ENCODE results near the gene CIAPIN1.
"Not testable (repeated sequence)": the region's sequence is repeated elsewhere in the genome, so short reads cannot be mapped to it uniquely, and the experiment has no call there.

Gene CIAPIN1

DNA sequence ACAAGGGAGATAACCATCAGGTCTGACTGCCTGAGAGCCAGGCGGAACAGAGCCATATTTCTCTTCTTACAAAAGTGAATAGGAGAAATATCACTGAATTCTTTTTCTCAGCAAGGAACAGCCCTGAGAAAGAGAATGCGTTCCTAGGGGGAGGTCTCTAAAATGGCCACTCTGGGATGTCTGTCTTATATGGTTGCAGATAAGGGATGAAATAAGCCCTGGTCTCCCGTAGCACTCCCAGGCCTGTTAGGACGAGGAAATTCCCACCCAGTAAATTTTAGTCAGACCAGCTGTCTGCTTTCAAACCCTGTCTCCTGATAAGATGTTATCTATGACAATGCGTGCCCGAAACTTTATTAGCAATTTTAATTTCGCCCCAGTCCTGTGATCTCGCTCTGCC is 7.2 kb downstream of the CIAPIN1 start:
- DNase-seq = not testable (repeated sequence)

DNA sequence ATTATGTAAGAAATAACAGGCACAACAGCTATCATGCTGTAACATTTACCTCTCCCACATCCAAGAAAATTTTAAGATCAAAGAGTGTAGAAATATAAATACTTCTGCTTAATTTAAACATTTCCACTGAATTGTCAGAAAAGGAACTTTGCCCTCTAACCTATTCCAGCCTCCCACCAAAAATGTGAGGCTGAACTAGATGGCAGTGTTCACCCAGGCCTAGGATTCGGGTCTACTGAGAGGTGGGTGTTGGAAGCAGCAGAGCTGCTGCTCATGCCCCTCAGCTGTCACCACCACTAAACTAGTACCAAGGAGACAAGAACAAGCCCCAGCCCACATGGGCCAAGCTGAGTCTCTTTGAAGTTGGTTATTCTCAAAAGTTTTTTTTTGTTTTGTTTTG is 11.3 kb downstream of the CIAPIN1 start:
- no peak for DNase-seq

DNA sequence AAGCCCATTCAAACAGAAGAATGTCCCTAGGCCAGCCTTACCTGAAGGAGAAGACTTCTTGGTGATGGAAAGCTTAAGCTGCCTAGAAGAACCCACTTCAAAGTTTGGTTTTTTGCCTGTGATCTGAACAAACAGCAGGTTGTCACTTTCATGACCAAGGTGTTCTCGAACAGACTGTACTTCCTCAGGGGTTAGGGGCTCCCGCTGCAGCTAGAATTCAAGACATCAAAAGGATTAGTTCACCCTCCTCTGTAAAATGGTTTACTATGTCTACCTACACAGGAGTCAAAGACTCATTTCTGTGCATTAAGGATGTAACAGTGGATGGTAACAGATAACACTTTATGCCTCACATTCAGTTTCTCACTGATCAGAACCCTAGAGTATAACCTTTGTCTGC is 13.2 kb downstream of the CIAPIN1 start:
- DNase-seq = no peak

DNA sequence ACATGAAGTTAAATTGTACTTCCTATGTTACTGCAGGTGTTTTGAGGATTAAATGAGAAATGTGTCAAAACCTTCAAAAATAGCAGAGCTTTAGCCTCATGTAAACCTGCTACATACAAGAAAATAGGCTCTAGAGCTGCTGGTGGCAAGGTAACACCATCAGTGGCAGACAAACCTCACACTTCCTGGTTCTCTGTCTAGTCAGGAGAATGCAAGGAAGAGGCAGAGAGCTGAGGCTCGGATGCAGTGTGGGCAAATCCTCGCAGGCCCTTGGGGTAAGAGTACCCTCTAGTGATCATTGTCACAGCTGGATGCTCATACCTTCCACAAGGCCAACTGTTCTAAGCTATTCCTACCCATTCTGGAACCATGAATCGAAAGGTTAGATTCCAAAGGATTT is 14.2 kb downstream of the CIAPIN1 start:
- no peak for DNase-seq

DNA sequence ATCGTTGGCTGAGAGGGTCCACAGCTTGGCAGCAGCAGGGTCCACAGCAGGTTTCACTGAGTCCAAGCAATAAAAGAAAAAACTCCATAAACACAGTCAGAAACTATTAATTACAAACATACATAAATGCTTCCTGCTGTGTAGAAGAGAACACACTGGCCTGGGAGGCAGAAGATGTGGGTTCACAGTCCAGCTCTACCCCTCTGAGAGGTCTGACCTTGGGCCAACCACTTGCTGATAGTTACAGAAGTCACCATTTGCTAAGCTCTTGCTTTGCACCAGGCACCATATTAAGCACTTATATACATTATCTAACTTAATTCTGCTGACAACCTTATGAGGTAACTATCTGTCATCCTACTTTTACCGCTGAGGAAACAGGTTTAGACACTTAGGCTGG is 14.7 kb downstream of the CIAPIN1 start:
- no peak for DNase-seq

DNA sequence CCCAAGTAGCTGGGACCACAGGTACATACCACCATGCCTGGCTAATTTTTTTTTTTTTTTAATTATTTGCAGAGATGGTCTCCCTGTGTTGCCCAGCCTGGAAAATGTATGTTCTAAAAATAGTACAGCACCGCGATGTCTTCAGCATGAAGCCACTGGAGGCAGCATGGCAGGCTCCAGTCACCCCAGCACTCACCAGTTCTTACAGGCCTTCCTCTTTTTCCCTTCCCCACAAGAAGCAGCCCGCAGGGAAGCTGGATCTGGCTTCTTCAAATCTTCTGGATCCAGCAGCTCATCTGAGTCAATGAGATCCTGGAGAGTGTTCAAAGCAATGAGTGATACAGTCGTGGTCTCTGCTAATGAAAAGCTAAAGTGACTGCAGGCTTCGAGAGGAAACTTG is 16.2 kb downstream of the CIAPIN1 start:
- DNase-seq = no peak

DNA sequence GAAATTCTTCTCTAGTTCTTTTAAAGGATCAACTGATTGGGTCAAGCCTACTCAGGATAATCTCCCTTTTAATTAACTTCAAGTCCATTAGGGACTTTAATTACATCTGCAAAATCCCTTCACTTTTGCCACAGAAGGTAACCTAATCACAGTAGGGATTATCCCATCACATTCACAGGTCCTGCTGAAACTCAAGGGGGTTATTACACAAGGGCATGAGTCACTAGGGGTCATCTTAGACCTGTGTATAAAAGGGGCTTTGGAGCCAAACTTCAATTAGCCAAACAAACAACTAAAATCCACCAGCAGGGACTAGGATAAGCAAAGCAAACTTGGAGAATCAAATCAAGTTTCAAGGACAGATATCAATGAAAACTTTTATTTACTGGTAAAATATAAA is 19.4 kb downstream of the CIAPIN1 start:
- no peak for DNase-seq

DNA sequence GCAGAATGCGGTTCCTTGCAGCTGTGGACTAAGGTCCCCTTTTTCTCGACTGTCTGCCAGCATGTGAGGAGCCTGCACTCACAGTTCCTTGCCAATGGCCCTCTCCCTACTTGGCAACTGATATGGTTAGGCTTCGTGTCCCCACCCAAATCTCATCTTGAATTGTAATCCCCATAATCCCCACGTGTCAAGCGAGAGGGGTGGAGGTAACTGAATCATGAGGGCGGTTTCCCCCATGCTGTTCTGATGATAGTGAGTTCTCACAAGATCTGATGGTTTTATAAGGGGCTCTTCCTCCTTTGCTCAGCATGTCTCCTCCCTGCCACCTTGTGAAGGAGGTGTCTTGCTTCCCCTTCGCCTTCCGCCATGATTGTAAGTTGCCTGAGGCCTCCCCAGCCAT is 19.9 kb downstream of the CIAPIN1 start:
- no peak for DNase-seq

DNA sequence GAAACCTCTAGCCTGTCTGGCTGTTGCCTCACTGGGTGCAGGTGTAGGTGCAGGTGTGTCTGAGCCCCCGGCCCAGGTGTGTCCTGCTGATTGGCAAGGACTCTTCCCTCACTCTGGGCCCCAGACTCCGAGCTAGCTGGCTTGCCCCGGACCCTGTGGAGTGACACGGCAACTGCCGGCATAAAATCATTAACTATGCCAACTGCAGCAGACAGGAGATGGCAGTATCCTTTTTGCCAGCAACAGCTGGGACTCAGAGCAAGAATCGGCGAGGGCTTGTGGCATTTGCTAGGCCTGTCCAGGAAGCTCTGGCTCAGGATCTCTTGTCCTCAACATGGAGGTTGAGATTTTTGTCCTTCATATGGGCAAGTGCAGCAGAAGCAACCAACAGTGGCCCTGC is 20.8 kb downstream of the CIAPIN1 start:
- DNase-seq = no peak

- DNase-seq = no peak
These were observed 22.6 kb downstream of the CIAPIN1 start for GRCh38 chr16:57424583-57424982.

DNA sequence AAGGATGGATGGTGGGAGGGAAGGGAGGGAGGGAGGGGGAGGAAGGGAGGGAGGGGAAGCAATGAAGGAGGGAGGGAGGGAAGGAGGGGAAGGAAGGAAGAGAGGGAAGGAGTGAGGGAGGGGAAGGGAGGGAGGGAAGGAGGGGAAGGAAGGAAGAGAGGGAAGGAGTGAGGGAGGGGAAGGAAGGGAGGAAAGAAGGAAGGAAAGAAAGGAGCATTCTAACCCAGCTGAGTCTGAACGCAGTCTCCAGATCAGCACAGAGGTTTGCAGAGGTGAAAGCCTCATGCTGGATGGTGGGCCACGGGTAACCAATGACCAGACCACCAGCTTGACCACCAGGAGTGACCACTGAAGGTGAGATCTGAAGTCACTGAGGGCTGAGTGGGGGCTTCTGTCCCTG is 24.0 kb downstream of the CIAPIN1 start:
- DNase-seq = no peak

DNA sequence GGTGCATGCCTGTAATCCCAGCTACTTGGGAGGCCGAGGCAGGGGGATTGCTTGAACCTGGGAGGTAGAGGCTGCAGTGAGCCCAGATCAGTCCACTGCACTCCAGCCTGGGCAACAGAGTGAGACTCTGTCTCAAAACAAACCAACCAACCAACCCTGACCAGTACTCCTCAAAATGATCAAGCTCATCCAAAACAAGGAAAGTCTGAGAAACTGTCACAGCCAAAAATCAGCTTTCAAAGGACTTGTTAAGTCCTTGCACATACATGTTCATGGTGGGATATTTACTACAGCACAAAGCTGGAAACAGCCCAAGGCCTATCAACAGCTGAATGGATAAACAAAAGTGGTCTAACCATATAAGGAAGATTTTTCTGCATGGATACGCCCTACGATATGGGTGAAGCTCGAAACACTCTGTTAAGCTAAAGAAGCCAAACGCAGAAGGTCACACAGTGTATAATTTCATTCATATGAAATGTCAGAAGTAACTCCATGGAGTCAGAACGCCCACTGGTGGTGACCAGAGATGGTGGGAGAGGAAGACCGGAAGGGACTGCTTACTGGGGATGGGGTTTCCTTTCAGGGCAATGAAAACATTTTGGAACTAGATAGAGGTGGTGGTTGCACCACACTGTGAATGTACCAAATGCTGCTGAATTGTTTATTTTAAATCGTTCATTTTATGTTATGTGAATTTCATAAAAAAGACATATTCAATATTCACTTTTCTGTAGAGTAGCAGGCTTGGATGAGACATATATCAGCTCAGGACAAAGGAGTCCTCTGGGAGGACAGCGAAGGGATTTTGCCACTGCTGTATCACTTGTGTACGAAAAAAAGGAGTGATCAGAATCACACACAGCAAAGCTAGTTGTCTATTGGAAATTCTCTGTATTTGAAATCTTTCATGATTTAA is 24.9 kb downstream of the CIAPIN1 start:
- DNase-seq = no peak

GRCh38 chr16:57419506-57419905 is 27.7 kb downstream of the CIAPIN1 start:
- no peak for DNase-seq

DNA sequence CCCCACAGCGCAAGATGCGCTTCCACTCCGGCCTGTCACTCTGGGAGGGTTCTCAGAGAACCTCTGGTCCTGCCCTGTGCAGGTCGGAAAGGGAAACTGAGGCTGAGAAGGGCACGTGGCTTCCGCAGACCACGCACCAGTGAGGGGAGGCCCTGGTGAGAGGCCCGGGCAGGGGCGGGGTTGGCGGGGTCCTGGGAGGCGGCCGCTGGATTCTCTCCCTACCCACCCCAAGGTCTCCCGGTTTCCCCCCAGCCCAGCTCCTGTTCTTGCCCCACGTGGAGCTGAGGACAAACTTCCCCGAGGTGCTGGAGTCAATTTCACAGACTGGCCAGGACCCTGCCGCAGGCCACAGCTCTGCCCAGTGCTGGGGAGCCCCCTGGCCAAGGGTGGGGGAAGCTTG is 31.1 kb downstream of the CIAPIN1 start:
- DNase-seq = no peak

DNA sequence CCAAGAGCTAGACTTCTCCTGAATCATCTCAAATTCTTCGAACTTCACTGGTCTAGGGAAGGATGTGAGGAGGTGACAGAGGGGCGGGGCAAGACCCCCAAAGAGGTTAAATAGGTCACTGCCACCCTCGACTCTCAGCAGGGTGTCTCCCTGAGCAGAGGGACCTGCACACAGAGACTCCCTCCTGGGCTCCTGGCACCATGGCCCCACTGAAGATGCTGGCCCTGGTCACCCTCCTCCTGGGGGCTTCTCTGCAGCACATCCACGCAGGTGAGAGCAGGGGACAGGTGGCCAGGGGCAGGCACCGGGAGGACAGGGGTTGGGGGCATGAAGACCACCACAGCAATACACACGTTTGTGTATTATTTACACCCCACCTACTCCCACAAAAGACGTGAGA is 33.5 kb downstream of the CIAPIN1 start:
- no peak for DNase-seq

- DNase-seq = no peak
These were observed 33.9 kb downstream of the CIAPIN1 start for GRCh38 chr16:57413301-57413730.

- DNase-seq = no peak
These were observed 34.6 kb downstream of the CIAPIN1 start for GRCh38 chr16:57412584-57412983.

DNA sequence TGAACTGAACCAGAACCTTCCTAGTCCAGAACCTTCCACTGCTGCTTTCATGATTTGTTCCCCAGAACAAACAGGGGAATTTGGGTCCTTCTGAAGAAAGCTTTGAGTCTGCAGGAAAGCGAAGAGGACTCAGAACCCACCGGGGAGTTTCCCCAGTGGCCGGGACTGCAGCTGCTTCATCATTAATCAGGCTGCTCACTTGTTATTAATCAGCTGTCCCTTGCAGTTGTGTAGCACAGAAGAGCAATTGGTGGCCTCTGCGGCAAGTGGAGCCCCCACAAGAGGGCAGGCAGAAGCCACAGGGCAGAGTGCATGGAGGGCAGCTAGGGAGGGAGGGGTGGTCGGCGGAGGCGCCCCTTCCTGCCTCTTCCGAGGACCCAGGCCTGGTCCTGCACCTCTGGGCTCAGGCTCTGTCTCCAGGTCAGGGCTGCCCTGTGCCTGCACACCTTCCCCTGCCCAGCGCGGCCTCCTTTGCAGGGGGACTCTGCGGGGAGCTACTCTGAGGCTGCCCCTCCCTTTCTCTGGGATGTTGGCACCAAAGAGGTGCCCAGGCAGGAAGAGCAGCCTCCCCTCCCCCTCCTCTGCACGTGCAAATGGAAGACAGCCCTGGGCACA is 35.7 kb downstream of the CIAPIN1 start:
- no peak for DNase-seq

GRCh38 chr16:57409870-57410587 is 37.2 kb downstream of the CIAPIN1 start:
- no peak for DNase-seq

- DNase-seq = no peak
These were observed 38.1 kb downstream of the CIAPIN1 start for GRCh38 chr16:57409065-57409464.

DNA sequence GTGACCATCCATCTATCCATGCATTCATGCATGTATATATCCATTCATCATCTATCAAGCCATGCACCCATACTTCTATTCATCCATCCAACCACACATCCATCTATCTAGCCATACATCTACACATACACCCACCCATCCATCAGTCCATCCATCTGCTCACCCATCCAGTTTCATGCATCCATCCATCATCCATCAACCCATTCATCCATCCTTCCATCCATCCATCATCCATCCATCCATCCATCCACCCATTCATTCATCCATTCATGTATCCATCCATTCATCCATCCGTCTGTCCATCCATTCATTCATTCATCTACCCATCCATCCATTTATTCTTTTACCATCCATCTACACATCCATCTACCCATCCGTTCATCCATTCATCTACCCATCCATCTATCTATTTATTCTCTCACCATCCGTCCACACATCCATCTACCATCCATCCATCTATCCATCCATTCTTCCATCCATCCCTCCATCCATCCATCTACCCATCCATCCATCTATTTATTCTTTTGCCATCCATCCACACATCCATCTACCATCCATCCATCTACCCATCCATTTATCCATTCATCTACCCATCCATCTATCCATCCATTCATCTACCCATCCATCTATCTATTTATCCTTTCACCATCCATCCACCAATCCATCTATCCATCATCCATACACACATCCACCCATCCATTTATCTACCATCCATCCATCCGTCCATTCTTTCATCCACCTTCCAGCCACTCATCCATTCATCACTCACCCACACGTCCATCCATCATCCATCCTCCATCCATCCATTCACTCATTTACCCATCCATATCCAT is 39.4 kb downstream of the CIAPIN1 start:
- no peak for DNase-seq

DNA sequence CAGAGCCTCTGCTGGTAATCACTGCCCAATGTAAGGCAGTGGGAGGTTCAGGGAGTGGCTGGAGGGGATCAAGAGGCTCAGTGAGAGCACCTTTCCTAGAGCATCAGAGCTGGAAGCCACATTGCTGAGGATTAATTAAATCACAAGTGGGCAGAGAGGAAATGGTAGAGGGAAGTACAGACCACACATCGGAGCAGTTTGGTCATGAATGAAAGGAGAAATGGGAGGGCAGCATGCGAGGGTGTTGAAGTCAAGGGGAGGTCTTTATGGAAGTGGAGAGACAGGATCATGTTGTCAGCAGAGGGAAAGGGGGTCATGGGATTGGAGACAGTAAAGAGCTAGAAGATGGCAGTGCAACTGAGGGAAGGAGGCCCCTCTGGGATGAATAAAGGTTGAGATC is 40.3 kb downstream of the CIAPIN1 start:
- DNase-seq = no peak

DNA sequence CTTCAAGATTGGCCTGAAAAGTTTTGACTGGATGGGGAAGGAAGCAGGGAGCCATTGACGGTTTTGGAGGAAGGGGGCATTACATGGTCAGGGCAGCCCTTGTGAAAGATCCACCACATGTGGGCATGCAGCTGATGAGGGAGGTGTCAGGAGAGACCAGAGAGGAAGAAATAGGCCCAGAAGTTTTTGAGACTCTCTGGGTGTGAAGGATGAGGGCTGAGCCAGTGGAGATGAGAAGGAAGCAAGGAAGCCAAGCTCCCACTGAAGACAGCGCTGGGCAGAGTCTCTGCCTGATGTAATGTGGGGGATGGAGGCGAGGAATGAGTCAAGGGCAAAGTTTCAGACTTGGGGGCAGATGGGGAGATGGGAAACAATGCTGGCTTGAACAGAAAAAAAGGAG is 42.1 kb downstream of the CIAPIN1 start:
- DNase-seq = no peak

All from KG1 (cell line).